Measurements from ENCODE around the gene ZNF575. TPM values are rescaled to one million over a fixed set of nuclear protein-coding genes. Genes with fewer than 3 reads are reported as not detected.

ZNF575 gene
- total RNA-seq, 4 donors from 2014 or later = 0.66 to 0.97 (median 0.82) TPM

- no peak for DNase-seq (ENCODE audit: extremely low spot score)
- H3K36me3 ChIP-seq = peaks cover 36 to 85% (median 69%) of the 10 kb centered on the region in 4 donors
- intact Hi-C loops (cut with DNase I) = no loop called here
These were observed 19.1 kb downstream of the ZNF575 start for GRCh38 chr19:43552198-43552450.

GRCh38 chr19:43552616-43553015, 19.6 kb downstream of the ZNF575 start:
- Histone ChIP-seq H3K4me3 (no peak overlapping the region), H3K4me1 (no peaks in the 10 kb centered on the region), H3K27me3 (no peaks in the 10 kb centered on the region), H3K9me3 (no peaks in the 10 kb centered on the region), H3K27ac (replicated peaks in 1 of 4) (no peak overlapping the region), H3K36me3 (peaks cover 36 to 80% (median 71%) of the 10 kb centered on the region in 4 donors)
- no peak for TF ChIP-seq POLR2A (IDR thresholded peaks at IDR 0.05; ENCODE audit: low read depth)
- WGBS = 56% methylated on average over 3 of the region's 3 CpGs
- intact Hi-C loops (cut with DNase I) = no loop called here
- no peak for DNase-seq (ENCODE audit: extremely low spot score)

More at GRCh38 chr19:43552198-43552450, 19.1 kb downstream of the ZNF575 start:
- Histone ChIP-seq H3K9me3 (no peaks in the 10 kb centered on the region), H3K27ac (replicated peaks in 1 of 4) (no peak overlapping the region), H3K4me3 (no peak overlapping the region), H3K27me3 (no peaks in the 10 kb centered on the region), H3K4me1 (no peaks in the 10 kb centered on the region)
- TF ChIP-seq POLR2A (IDR thresholded peaks at IDR 0.05; ENCODE audit: low read depth) (no peak), CTCF (IDR thresholded peaks at IDR 0.05) (no peak), EP300 (IDR thresholded peaks at IDR 0.05) (no peak), POLR2AphosphoS5 (IDR thresholded peaks at IDR 0.05) (no peak)
- 90% methylated on average over 3 of the region's 3 CpGs for WGBS

- H3K27ac ChIP-seq (replicated peaks in 1 of 4) = no peak overlapping the region
- no peaks in the 10 kb centered on the region for H3K9me3 ChIP-seq
- DNase-seq (ENCODE audit: extremely low spot score) = no peak
- H3K4me3 ChIP-seq = no peak overlapping the region
- H3K4me1 ChIP-seq = no peaks in the 10 kb centered on the region
- H3K36me3 ChIP-seq = peaks cover 36 to 85% (median 76%) of the 10 kb centered on the region in 4 donors
- TF ChIP-seq POLR2AphosphoS5 (IDR thresholded peaks at IDR 0.05) (no peak), POLR2A (IDR thresholded peaks at IDR 0.05; ENCODE audit: low read depth) (no peak), CTCF (IDR thresholded peaks at IDR 0.05) (no peak), EP300 (IDR thresholded peaks at IDR 0.05) (no peak)
- intact Hi-C loops (cut with DNase I) = no loop called here
- H3K27me3 ChIP-seq = no peaks in the 10 kb centered on the region
- 62% methylated on average over 4 of the region's 4 CpGs for WGBS
These were observed 20.7 kb downstream of the ZNF575 start for GRCh38 chr19:43553656-43554055.

- Histone ChIP-seq H3K4me3 (no peak overlapping the region), H3K27ac (replicated peaks in 1 of 4) (no peak overlapping the region), H3K4me1 (no peaks in the 10 kb centered on the region), H3K36me3 (peaks cover 36 to 87% (median 73%) of the 10 kb centered on the region in 4 donors), H3K27me3 (no peaks in the 10 kb centered on the region), H3K9me3 (no peaks in the 10 kb centered on the region)
- intact Hi-C loops (cut with DNase I) = no loop called here
- no peak for DNase-seq (ENCODE audit: extremely low spot score)
- TF ChIP-seq POLR2AphosphoS5 (IDR thresholded peaks at IDR 0.05) (no peak), CTCF (IDR thresholded peaks at IDR 0.05) (no peak), EP300 (IDR thresholded peaks at IDR 0.05) (no peak), POLR2A (IDR thresholded peaks at IDR 0.05; ENCODE audit: low read depth) (no peak)
- 86% methylated on average over 15 of the region's 15 CpGs for WGBS
These were observed 21.4 kb downstream of the ZNF575 start for GRCh38 chr19:43554317-43554895.

GRCh38 chr19:43555185-43555770, 22.3 kb downstream of the ZNF575 start:
- Histone ChIP-seq H3K36me3 (peaks cover 36 to 88% (median 71%) of the 10 kb centered on the region in 4 donors), H3K4me1 (no peaks in the 10 kb centered on the region), H3K9me3 (no peaks in the 10 kb centered on the region), H3K27me3 (no peaks in the 10 kb centered on the region), H3K4me3 (no peak overlapping the region), H3K27ac (replicated peaks in 1 of 4) (no peak overlapping the region)
- 40% methylated on average over 8 of the region's 8 CpGs for WGBS
- intact Hi-C loops (cut with DNase I) = no loop called here
- TF ChIP-seq EP300 (IDR thresholded peaks at IDR 0.05) = no peak
- no peak for TF ChIP-seq POLR2A (IDR thresholded peaks at IDR 0.05; ENCODE audit: low read depth)
- peak; percentile 41 to 53 (median 46) for TF ChIP-seq CTCF (IDR thresholded peaks at IDR 0.05)
- DNase-seq (ENCODE audit: extremely low spot score) = no peak
